HepG2 (cell line): ENCODE results near the gene RNF126. TPM values are rescaled to one million over a fixed set of nuclear protein-coding genes. Genes with fewer than 3 reads are reported as not detected.
"Not testable (repeated sequence)": the region's sequence is repeated elsewhere in the genome, so short reads cannot be mapped to it uniquely, and the experiment has no call there.

Experiments used
- CREM ChIP-seq, 2 experiments: sonication (generic) in 1 of 2; formaldehyde crosslinking in 1 of 2; IDR thresholded peaks; 2 replicates each; pipeline versions ENCODE4 v1.4.0 to v1.6.1; 2016 to 2020; ENCODE audit warnings: antibody characterized with exemption in 1 of 2, mild to moderate bottlenecking in 1 of 2, missing genetic modification reagents in 1 of 2
- FOXA3 ChIP-seq: IDR thresholded peaks from 2 replicates; pipeline ENCODE4 v1.6.1; 2016; ENCODE audit warnings: missing genetic modification reagents, missing compliant biosample characterization
- GATA4 ChIP-seq: sonication (generic); IDR thresholded peaks from 2 replicates; pipeline ENCODE4 v1.6.1; 2016; ENCODE audit warnings: antibody characterized with exemption, low read depth, borderline replicate concordance
- GFI1 ChIP-seq: sonication (generic); formaldehyde crosslinking; IDR thresholded peaks from 2 replicates; pipeline ENCODE4 v1.5.0; 2020; ENCODE audit warnings: missing genetic modification reagents, mild to moderate bottlenecking, borderline replicate concordance
- HDAC1 ChIP-seq: sonication (generic); formaldehyde crosslinking; IDR thresholded peaks from 2 replicates; pipeline ENCODE4 v1.5.1; 2020; ENCODE audit warnings: mild to moderate bottlenecking, missing genetic modification reagents
- KDM6A ChIP-seq: IDR thresholded peaks from 2 replicates; pipeline ENCODE4 v1.6.1; 2016; ENCODE audit warnings: low read depth
- MIER3 ChIP-seq: IDR thresholded peaks from 2 replicates; pipeline ENCODE4 v1.6.1; 2016; ENCODE audit warnings: missing compliant biosample characterization, borderline replicate concordance
- PHF21A ChIP-seq: sonication (generic); formaldehyde crosslinking; IDR thresholded peaks from 2 replicates; pipeline ENCODE4 v1.5.0; 2020; ENCODE audit warnings: mild to moderate bottlenecking, missing genetic modification reagents
- PPARG ChIP-seq: conservative IDR thresholded peaks from 2 replicates; pipeline ENCODE4 v1.6.1; 2016; ENCODE audit warnings: missing biosample characterization, missing genetic modification reagents
- RARA ChIP-seq: IDR thresholded peaks from 2 replicates; pipeline ENCODE4 v1.6.1; 2016; ENCODE audit warnings: missing genetic modification reagents, missing compliant biosample characterization
- SOX6 ChIP-seq, 2 experiments: fragments of 450-650 bp in 1 of 2; sonication (generic) in 1 of 2; formaldehyde crosslinking in 1 of 2; IDR thresholded peaks; 2 replicates each; pipeline versions ENCODE4 v1.4.0 to v1.6.1; 2017 to 2020; ENCODE audit warnings: antibody characterized with exemption in 1 of 2, mild to moderate bottlenecking in 1 of 2, missing genetic modification reagents in 1 of 2
- TCF7 ChIP-seq: sonication (generic); IDR thresholded peaks from 2 replicates; pipeline ENCODE4 v1.6.1; 2016; ENCODE audit warnings: antibody characterized with exemption, low read depth
- THAP11 ChIP-seq: IDR thresholded peaks from 2 replicates; pipeline ENCODE4 v1.6.1; 2016; ENCODE audit warnings: missing biosample characterization, missing genetic modification reagents
- ZNF33A ChIP-seq: sonication (generic); formaldehyde crosslinking; IDR thresholded peaks from 2 replicates; pipeline ENCODE4 v1.5.1; 2020; ENCODE audit warnings: missing genetic modification reagents, mild to moderate bottlenecking, moderate library complexity, borderline replicate concordance
- ZSCAN25 ChIP-seq: sonication (generic); formaldehyde crosslinking; IDR thresholded peaks from 2 replicates; pipeline ENCODE4 v1.8.0; 2022; ENCODE audit warnings: mild to moderate bottlenecking, missing genetic modification reagents
- polyA plus RNA-seq, 8 experiments: library from polyadenylated mRNA; depleted of rRNA in 3 of 8; stranded (reverse) in 7 of 8; unstranded in 1 of 8; fragments of >200 nt; fragmentation: Illumina TruSeq in 4 of 8; extraction: Trizol in 4 of 8; gene quantifications; 2 replicates each; pipeline versions ENCODE4 v1.2.1 to v1.2.3, GENCODE V29; 2011 to 2016; ENCODE audit warnings: low read depth in 4 of 8, missing spikeins in 1 of 8, mixed read lengths in 1 of 8; ENCODE audit not compliant: insufficient read depth in 1 of 8
- total RNA-seq, 5 experiments: library from RNA; depleted of rRNA; stranded (reverse); fragments of >200 nt; fragmentation: Illumina TruSeq; extraction: Trizol; gene quantifications; 2 replicates each; pipeline ENCODE4 v1.2.3, GENCODE V29; 2016; ENCODE audit warnings: low read depth in 1 of 5
- TF ChIP-seq, protein P1 (sequence below): sonication (generic); formaldehyde crosslinking; IDR thresholded peaks from 2 replicates; pipeline ENCODE4 v1.5.1; 2020; ENCODE audit warnings: mild to moderate bottlenecking, missing genetic modification reagents
- TF ChIP-seq, protein P2 (sequence below): sonication (generic); formaldehyde crosslinking; IDR thresholded peaks from 2 replicates; pipeline ENCODE4 v1.4.0; 2020; ENCODE audit warnings: missing genetic modification reagents
- TF ChIP-seq, protein P3 (sequence below): sonication (generic); formaldehyde crosslinking; IDR thresholded peaks from 2 replicates; pipeline ENCODE4 v1.5.1; 2020; ENCODE audit warnings: mild to moderate bottlenecking, missing genetic modification reagents, borderline replicate concordance

RNF126 gene
- total and polyA plus RNA-seq, 2 of the 13 experiments (the other 11 are each of a cell fraction or from before 2014, with no cell fraction given) = 23.2 to 34.0 TPM

DNA sequence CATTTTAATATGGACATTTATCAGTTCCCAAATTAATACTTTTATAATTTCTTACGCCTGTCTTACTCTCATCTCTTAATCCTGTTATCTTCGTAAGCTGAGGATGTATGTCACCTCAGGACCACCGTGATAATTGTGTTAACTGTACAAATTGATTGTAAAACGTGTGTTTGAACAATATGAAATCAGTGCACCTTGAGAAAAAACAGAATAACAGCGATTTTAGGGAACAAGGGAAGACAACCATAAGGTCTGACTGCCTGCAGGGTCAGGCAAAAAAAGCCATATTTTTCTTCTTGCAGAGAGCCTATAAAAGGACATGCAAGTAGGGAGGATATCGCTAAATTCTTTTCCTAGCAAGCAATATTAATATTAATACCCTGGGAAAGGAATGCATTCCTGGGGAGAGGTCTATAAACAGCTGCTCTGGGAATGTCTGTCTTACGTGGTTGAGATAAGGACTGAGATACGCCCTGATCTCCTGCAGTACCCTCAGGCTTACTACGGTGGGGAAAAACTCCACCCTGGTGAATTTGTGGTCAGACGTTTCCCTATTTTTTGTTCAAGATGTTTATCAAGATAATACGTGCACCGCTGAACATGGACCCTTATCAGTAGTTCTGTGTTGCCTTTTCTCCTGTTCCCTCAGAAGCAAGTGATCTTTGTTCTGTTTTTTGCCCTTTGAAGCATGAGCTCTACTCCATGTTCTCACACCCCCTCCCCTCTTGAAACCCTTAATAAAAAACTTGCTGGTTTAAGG, 5.8 kb upstream of the RNF126 start (continued):
- TF ChIP-seq ZNF33A (CRISPR knock-in tag) = peak; percentile 99
- TF ChIP-seq GATA4 = peak; percentile 85; the same call in 1 of the 2 replicates
- TF ChIP-seq, protein P1, sequence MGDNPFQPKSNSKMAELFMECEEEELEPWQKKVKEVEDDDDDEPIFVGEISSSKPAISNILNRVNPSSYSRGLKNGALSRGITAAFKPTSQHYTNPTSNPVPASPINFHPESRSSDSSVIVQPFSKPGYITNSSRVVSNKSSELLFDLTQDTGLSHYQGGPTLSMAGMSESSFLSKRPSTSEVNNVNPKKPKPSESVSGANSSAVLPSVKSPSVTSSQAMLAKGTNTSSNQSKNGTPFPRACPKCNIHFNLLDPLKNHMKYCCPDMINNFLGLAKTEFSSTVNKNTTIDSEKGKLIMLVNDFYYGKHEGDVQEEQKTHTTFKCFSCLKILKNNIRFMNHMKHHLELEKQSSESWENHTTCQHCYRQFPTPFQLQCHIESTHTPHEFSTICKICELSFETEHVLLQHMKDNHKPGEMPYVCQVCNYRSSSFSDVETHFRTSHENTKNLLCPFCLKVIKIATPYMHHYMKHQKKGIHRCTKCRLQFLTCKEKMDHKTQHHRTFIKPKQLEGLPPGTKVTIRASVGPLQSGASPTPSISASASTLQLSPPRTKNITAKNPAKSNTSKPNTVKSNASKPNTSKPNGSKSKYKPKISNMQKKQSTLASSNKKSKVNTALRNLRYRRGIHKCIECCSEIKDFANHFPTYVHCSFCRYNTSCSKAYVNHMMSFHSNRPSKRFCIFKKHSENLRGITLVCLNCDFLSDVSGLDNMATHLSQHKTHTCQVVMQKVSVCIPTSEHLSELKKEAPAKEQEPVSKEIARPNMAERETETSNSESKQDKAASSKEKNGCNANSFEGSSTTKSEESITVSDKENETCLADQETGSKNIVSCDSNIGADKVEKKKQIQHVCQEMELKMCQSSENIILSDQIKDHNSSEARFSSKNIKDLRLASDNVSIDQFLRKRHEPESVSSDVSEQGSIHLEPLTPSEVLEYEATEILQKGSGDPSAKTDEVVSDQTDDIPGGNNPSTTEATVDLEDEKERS = 0 out of 2 replicates have a peak, but pooled peaks have one; percentile 23
- TF ChIP-seq KDM6A (CRISPR knock-in tag) = peak; percentile 42; the same call in 1 of the 2 replicates
- not testable (repeated sequence) for TF ChIP-seq SOX6 (IDR thresholded peaks at IDR 0.05); CREM (CRISPR knock-in tag; IDR thresholded peaks at IDR 0.05)
- TF ChIP-seq SOX6 (CRISPR knock-in tag; IDR thresholded peaks at IDR 0.05) = peak; percentile 53
- TF ChIP-seq TCF7 = peak; percentile 66
- TF ChIP-seq FOXA3 (CRISPR knock-in tag) = peak; percentile 34; the same call in 1 of the 2 replicates
- TF ChIP-seq CREM (IDR thresholded peaks at IDR 0.05) = peak; percentile 48
- TF ChIP-seq MIER3 (CRISPR knock-in tag) = peak; percentile 35; the same call in 1 of the 2 replicates
- peak; percentile 42; the same call in 1 of the 2 replicates for TF ChIP-seq PPARG
- TF ChIP-seq RARA = peak; percentile 77
- TF ChIP-seq, protein P2, sequence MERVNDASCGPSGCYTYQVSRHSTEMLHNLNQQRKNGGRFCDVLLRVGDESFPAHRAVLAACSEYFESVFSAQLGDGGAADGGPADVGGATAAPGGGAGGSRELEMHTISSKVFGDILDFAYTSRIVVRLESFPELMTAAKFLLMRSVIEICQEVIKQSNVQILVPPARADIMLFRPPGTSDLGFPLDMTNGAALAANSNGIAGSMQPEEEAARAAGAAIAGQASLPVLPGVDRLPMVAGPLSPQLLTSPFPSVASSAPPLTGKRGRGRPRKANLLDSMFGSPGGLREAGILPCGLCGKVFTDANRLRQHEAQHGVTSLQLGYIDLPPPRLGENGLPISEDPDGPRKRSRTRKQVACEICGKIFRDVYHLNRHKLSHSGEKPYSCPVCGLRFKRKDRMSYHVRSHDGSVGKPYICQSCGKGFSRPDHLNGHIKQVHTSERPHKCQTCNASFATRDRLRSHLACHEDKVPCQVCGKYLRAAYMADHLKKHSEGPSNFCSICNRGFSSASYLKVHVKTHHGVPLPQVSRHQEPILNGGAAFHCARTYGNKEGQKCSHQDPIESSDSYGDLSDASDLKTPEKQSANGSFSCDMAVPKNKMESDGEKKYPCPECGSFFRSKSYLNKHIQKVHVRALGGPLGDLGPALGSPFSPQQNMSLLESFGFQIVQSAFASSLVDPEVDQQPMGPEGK (CRISPR knock-in tag) = peak; percentile 75
- peak; percentile 46; the same call in 1 of the 2 replicates for TF ChIP-seq HDAC1
- TF ChIP-seq GFI1 (CRISPR knock-in tag) = peak; percentile 40; the same call in 1 of the 2 replicates
- TF ChIP-seq PHF21A (CRISPR knock-in tag) = 0 out of 2 replicates have a peak, but pooled peaks have one; percentile 24
- TF ChIP-seq THAP11 (CRISPR knock-in tag) = peak; percentile 57
- TF ChIP-seq, protein P3, sequence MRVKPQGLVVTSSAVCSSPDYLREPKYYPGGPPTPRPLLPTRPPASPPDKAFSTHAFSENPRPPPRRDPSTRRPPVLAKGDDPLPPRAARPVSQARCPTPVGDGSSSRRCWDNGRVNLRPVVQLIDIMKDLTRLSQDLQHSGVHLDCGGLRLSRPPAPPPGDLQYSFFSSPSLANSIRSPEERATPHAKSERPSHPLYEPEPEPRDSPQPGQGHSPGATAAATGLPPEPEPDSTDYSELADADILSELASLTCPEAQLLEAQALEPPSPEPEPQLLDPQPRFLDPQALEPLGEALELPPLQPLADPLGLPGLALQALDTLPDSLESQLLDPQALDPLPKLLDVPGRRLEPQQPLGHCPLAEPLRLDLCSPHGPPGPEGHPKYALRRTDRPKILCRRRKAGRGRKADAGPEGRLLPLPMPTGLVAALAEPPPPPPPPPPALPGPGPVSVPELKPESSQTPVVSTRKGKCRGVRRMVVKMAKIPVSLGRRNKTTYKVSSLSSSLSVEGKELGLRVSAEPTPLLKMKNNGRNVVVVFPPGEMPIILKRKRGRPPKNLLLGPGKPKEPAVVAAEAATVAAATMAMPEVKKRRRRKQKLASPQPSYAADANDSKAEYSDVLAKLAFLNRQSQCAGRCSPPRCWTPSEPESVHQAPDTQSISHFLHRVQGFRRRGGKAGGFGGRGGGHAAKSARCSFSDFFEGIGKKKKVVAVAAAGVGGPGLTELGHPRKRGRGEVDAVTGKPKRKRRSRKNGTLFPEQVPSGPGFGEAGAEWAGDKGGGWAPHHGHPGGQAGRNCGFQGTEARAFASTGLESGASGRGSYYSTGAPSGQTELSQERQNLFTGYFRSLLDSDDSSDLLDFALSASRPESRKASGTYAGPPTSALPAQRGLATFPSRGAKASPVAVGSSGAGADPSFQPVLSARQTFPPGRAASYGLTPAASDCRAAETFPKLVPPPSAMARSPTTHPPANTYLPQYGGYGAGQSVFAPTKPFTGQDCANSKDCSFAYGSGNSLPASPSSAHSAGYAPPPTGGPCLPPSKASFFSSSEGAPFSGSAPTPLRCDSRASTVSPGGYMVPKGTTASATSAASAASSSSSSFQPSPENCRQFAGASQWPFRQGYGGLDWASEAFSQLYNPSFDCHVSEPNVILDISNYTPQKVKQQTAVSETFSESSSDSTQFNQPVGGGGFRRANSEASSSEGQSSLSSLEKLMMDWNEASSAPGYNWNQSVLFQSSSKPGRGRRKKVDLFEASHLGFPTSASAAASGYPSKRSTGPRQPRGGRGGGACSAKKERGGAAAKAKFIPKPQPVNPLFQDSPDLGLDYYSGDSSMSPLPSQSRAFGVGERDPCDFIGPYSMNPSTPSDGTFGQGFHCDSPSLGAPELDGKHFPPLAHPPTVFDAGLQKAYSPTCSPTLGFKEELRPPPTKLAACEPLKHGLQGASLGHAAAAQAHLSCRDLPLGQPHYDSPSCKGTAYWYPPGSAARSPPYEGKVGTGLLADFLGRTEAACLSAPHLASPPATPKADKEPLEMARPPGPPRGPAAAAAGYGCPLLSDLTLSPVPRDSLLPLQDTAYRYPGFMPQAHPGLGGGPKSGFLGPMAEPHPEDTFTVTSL (CRISPR knock-in tag) = peak; percentile 48; the same call in 1 of the 2 replicates
- TF ChIP-seq ZSCAN25 (CRISPR knock-in tag) = 0 out of 2 replicates have a peak, but pooled peaks have one; percentile 35
